Hematopoietic multipotent progenitor cell (in vitro differentiated cells): ENCODE results near the gene FADS1. TPM values are rescaled to one million over a fixed set of nuclear protein-coding genes. Genes with fewer than 3 reads are reported as not detected.
A peak's percentile ranks its signal among the peaks of the same experiment; 100 is the strongest.

Experiments used
- DNase-seq, 3 donors: peaks; one replicate each; pipeline ENCODE4 v3.0.0-alpha.2; 2011 to 2015; ENCODE audit warnings: low read depth in 2 of 3, low spot score in 2 of 3
- total RNA-seq: library from RNA; depleted of rRNA; stranded (reverse); fragments of >200 nt; gene quantifications from one replicate; pipeline ENCODE4 v1.2.3, GENCODE V29; 2012

The FADS1 gene
- total RNA-seq, 1 donor, result 61.1 TPM

- no peak for DNase-seq
These were observed 37.7 kb downstream of the FADS1 start for GRCh38 chr11:61778920-61779650.

GRCh38 chr11:61778357-61778886 lies 38.4 kb downstream of the FADS1 start:
- DNase-seq, result no peak

- DNase-seq, result peak in 2 of 3 donors; percentile 44
These were observed 39.3 kb downstream of the FADS1 start for GRCh38 chr11:61777234-61778090.

- peak in 2 of 3 donors; percentile 69 to 78 for DNase-seq
These were observed 40.2 kb downstream of the FADS1 start for GRCh38 chr11:61776561-61777075.

DNA sequence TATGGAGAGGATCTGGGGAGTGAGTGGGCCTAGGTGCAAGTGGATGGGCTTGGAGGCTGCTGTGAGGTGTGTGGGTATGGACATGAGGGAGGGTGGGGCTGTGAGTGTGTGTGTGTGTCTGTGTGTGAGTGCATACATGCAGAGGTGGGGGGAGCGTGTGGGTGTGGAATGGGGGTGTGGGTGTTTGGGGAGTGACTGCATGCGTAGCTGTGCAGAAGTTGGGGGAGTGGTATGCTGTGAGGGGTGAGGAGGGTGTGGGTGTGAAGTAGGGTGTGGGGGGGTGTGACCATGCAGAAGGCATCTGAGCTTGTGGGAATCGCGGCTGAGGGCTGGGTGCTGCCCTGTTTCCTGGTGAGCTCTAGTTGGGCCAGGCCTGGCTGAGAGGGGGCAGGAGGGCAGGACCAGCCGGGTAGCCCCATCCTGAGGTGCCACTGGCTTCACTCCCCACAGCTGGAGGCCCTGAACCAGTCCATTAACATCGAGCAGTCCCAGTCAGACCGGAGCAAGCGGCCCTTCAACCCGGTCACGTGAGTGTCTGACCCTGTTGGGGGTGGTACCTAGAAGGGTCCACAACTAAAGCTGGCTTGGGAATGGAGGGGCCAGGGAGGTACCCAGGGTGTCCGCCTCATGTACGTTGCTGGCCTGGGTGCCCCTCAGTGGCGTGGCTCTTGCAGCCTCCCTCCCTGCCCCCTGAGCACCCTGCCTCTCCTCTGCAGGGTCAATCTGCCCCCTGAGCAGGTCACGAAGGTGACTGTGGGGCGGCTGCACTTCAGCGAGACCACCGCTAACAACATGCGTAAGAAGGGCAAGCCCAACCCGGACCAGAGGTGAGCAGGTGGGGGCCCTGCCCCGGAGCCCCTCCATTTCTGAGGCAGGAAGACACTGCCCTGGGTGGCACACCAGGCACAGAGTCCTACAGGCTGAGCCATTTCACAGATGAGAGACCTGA lies 40.9 kb downstream of the FADS1 start:
- DNase-seq, result no peak

DNA sequence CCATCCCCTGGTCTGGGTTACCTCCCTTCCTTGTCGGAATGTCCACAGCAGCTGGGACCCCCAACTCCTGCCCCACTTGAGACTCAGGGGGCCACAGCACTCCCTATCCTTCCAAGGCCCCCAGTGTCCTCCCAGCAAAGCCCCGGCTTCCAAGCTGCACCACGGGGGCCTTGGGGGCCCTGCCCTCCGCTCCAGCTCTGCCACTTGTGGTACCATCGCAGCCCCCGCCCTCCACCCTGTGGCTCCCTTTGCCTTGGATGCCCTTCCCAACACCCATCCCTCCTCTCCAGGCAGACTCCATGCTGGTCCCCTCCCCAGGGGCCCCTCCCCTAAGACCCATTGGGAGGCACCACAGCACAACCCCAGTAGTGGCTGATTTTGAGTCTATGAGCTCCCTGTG lies 41.7 kb downstream of the FADS1 start:
- no peak for DNase-seq

GRCh38 chr11:61774411-61774810 lies 42.4 kb downstream of the FADS1 start:
- DNase-seq, result no peak

DNA sequence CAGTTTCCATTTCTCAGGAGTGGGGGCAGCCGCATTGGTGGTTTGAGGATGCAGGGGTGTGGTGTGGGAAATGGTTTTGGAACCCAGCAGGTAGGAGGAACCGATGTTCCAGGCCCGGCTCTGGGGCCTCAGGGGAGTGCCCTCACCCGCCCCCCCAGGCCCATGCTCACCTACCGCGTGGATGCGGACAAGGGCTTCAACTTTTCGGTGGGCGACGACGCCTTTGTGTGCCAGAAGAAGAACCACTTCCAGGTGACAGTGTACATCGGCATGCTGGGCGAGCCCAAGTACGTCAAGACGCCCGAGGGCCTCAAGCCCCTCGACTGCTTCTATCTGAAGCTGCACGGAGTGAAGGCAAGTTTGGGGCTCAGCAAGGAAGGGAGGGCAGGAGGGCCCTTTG lies 43.0 kb downstream of the FADS1 start:
- no peak for DNase-seq

DNA sequence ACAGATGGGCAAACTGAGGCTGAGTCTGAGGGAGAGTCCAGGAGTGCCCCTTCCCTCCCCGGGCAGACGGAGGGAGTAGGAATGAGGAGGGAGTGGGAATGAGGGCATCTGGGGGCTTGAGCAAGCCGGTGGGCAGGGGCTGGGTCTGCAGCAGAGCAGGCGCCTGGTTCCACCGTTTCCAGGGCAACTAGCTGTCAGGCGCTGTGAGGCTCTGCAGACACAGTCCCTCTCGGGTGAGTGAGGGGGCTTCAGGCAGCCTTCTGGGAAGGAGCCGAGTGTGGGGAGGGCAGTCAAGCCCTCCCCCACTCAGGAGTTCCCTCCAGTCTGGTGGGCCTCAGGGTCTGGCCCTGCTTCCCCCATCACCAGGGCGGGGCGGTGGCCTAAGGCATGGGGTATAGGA lies 43.4 kb downstream of the FADS1 start:
- no peak for DNase-seq

GRCh38 chr11:61771985-61772455 lies 44.8 kb downstream of the FADS1 start:
- DNase-seq, result no peak

GRCh38 chr11:61771195-61771894 lies 45.5 kb downstream of the FADS1 start:
- no peak for DNase-seq

DNA sequence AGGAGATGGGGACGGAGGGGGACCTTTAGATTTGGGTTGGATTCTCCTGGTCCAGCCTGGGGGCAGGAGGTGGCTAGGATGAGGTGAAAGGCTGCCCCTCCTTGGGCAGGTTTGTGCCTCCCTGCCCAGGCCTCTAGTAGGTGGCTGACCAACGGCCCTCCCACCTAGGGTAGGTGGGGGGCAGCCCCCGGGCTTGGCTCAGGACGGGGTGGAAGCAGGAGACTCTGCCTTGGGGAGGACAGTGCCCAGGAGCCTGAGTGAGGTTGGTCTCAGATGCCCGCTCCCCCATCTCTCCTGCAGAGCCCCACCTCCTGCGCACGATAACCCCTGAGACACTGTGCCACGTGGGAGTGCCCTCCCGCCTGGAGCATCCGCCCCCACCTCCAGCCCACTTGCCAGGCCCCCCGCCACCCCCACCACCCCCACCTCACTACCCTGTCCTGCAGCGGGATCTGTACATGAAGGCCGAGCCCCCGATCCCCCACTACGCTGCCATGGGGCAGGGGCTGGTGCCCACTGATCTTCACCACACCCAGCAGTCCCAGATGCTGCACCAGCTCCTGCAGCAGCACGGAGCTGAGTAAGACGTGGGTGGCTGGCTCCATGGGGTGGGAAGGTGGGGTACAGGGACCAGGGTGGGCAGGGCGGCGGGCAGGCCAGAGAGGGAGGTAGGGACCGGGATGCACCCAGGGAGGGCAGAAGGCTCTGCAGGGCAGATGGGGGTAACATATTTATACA lies 46.7 kb downstream of the FADS1 start:
- no peak for DNase-seq

GRCh38 chr11:61769169-61769920 lies 47.5 kb downstream of the FADS1 start:
- DNase-seq, result no peak

- DNase-seq, result no peak
These were observed 48.3 kb downstream of the FADS1 start for GRCh38 chr11:61768376-61769076.

- no peak for DNase-seq
These were observed 50.4 kb downstream of the FADS1 start for GRCh38 chr11:61766353-61766841.

DNA sequence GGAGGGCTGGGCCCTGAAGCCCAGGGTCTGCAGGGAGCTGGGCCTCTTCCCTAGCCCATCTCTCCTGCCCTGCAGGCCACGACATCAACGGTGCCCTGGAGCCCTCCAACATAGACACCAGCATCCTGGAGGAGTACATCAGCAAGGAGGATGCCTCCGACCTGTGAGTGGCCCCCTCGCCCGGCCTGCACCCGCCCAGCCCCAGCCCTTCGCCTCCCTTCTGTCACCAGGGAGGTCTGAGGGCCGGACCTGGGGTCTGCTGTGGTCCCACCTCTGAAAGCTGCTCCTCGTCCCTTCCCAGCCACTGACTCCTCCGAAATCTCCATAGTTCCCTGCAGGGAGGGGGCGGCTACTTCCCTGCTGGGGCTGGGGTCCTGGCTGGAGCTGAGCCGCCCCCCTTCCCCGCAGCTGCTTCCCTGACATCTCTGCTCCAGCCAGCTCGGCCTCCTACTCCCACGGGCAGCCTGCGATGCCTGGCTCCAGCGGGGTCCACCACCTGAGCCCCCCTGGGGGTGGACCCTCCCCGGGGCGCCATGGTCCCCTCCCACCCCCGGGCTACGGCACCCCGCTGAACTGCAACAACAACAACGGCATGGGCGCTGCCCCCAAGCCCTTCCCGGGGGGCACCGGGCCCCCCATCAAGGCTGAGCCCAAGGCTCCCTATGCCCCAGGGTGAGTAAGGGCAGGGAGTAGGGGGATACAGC lies 51.1 kb downstream of the FADS1 start:
- DNase-seq, result no peak
